Testis (tissue), 2 donors: ENCODE measurements around the gene GBP5.

Experiments
- POLR2A ChIP-seq: fragments of 450-650 bp; IDR thresholded peaks from one replicate; pipeline ENCODE4 v1.6.1; 2017; ENCODE audit warnings: antibody characterized with exemption, mild to moderate bottlenecking, moderate library complexity
- TF ChIP-seq, protein P1 (sequence below), 3 experiments: fragments of 450-650 bp in 2 of 3; fragments of 200-600 bp in 1 of 3; sonication (generic) in 1 of 3; IDR thresholded peaks; one replicate each; pipeline ENCODE4 v1.5.1; 2016 to 2019; ENCODE audit warnings: antibody characterized with exemption in 3 of 3, mild to moderate bottlenecking in 2 of 3, moderate library complexity in 1 of 3

DNA sequence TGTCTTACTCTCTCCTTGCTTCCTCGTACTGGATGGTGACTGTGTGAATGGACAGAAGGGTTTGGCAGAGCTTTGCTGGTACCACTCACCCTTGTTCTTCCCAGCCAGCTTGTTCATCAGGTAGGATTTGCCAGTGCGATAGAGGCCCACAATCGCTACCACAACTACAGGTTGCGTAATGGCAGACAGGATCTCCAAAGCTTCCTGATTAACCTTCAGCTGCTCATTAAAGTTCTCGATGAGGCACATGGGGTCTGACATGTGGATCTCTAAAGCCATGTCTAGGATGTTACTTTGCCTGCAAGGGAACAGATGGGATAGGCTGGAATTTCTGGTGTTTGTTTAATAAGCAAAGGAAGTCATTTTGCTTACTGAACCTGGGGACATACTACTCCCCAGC, 3.4 kb downstream of the GBP5 start:
- TF ChIP-seq, protein P1, sequence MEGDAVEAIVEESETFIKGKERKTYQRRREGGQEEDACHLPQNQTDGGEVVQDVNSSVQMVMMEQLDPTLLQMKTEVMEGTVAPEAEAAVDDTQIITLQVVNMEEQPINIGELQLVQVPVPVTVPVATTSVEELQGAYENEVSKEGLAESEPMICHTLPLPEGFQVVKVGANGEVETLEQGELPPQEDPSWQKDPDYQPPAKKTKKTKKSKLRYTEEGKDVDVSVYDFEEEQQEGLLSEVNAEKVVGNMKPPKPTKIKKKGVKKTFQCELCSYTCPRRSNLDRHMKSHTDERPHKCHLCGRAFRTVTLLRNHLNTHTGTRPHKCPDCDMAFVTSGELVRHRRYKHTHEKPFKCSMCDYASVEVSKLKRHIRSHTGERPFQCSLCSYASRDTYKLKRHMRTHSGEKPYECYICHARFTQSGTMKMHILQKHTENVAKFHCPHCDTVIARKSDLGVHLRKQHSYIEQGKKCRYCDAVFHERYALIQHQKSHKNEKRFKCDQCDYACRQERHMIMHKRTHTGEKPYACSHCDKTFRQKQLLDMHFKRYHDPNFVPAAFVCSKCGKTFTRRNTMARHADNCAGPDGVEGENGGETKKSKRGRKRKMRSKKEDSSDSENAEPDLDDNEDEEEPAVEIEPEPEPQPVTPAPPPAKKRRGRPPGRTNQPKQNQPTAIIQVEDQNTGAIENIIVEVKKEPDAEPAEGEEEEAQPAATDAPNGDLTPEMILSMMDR (IDR thresholded peaks at IDR 0.05): no peak
- TF ChIP-seq POLR2A: no peak
